ENCODE data around the gene ING1. TPM values are rescaled to one million over a fixed set of nuclear protein-coding genes. Genes with fewer than 3 reads are reported as not detected.
"Not testable (repeated sequence)": the region's sequence is repeated elsewhere in the genome, so short reads cannot be mapped to it uniquely, and the experiment has no call there.

The ING1 gene
- 13.5 TPM for total RNA-seq

DNA sequence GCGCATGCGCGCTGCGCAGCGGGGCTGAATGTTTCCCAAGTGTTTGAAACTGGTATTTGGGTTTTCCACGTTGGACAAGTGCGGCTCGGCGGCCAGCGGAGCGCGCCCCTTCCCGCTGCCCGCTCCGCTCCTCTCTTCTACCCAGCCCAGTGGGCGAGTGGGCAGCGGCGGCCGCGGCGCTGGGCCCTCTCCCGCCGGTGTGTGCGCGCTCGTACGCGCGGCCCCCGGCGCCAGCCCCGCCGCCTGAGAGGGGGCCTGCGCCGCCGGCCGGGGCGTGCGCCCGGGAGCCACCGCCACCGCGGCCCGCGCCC is at the start of gene ING1:
TSS of gene ING1 (plus strand) at position 59 of the 311 bp plus-strand sequence. CDS start 450 bp downstream, outside the sequence.
- DNase-seq: no peak

DNA sequence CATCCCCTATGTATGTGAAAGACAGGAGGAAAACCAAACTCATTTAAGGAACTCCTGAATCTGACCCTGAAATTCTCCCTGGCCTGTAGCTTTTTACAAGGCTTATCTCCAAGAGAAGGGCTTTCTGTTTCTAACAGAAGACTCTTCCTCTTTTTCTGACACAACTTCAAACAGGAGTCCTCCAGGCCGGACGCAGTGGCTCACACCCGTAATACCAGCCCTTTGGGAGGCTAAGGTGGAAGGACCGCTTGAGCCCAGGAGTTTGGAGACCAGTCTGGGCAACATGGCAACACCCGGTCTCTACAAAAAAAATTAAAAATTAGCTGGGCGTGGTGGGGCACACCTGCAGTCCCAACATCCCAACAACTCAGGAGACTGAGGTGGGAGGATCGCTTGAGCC is 49.5 kb upstream of the ING1 start:
- DNase-seq: no peak

DNA sequence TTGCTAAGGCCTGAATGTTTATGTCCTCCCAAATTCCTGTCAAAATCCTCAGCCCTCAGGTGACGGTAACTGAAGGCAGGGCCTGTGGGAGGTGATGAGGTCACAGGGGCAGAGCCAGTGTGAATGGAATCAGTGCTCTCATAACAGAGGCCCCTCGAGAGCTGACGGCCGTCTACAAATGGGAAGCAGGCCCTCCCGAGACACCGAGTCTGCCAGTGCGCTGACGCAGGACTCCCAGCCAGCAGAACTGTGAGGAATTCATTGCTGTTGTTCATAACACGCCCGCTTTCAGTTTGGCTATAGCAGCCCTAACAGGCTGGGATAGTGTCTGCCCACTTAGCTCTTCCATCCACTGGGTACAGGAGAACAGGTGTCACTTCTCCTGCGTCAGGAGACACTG is 48.8 kb upstream of the ING1 start:
- no peak for DNase-seq

DNA sequence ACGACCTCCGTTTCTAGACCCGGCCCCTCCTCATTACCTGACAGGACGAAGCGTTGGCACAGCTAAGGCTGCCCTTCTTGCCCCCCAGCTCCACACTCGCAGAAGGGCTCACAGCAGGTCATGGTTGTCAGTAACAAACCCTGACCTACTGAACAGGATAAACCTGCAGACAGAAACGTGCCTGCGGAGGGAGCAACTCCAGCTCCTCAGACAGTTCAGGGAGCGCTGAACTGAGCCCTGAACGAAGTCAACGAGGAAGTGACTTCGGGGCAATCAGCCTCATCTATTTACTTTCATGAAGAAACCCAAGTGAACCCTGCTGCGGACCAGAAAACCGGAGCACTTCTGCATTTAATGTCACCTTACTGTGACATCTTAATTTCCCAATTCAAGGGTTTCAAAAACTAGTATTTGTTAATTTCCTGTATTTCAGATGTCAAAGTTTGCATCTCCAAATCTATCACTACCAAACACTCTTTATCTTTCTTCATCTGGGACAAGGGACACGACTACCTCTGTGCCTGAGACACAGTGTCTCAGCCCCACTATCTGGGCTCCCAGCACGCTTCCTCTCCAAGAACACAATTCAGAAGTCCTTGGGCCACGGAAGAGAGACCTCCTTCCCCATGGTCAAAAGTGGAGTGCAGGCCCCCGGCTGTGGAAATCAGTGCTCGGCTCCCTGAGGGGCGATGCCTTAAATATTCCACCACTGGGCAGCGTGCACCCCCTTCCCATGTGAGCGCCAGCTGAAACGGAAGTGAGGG is 47.8 kb upstream of the ING1 start:
- no peak for DNase-seq

DNA sequence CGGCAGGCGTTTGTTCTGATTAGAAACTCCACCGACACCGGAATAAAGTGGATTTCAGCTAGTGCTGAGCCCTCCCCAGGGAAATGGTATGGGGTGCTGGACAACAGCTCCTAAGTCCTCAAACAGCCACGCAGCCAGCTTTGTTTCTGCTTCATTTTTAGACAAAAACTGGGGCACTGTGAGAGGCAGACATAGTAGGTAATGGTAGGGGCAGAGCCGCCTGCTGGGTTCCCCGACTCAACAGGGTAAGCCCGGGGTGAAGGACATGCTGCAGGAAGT is 47.3 kb upstream of the ING1 start:
- DNase-seq: no peak

DNA sequence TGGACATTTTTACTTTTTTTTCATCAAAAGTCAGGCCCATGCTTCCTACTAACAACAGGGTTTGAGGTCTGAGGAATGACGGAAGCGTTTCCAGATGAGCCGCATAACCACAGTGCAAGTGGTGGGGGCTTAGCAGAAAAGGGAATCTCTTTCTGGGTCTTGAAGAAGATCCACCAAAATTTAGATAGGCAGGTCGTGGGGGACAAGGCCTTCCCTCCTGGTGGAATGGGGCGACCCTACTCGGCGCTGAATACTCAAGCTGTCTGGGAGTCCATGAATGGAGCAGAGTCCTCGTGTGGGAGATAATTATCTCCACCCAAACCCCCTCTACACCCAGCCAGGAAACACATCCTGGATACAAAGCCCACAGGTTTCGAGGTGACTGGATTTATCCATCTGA is 44.5 kb upstream of the ING1 start:
- DNase-seq: no peak

DNA sequence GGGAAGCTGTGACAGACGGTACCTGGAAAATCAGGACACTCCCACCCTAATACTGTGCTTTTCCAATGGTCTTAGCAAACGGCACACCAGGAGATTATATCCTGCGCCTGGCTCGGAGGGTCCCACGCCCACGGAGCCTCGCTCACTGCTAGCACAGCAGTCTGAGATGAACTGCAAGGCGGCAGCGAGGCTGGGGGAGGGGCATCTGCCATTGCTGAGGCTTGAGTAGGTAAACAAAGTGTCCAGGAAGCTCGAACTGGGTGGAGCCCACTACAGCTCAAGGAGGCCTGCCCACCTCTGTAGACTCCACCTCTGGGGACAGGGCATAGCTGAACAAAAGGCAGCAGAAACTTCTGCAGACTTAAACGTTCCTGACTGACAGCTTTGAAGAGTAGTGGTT is 43.7 kb upstream of the ING1 start:
- not testable (repeated sequence) for DNase-seq

DNA sequence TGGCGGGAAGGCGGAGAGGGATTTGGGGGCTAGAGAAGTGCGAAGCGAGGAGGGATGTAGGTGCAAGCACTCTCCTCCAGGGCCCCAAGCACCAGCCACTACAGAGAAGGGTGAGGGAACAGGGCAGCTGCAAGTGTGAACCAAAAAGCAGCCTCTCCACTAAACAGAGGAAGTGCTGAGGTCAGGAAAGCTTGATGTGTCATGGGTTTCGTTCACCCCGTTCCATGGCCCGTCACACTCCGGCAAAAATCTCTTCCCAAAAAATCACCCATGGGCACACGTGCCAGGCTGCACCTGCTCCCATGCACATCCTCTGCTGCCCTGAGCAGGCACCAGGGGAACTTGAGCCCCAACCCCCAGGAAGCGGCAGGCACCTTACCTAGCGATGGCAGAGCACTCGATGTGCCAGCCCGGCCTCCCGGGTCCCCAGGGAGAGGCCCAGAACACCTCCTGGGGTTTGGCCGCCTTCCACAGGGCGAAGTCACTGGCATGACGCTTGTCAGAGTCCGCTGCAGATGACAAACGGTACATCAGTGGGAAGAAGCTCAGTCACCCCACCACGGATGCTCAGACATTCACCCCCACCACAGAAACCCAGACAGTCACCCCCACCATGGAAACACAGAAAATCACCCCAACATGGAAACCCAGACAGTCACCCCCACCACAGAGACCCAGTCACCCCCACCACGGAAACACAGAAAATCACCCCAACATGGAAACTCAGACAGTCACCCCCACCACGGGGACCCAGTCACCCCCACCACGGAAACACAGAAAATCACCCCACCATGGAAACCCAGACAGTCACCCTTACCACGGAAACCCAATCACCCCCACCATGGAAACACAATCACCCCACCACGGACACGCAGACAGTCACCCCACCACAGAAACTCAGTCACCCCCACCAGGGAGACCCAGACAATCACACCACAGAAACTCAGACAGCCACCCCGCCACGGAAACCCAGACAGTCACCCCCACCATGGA is 36.6 kb upstream of the ING1 start:
- no peak for DNase-seq

DNA sequence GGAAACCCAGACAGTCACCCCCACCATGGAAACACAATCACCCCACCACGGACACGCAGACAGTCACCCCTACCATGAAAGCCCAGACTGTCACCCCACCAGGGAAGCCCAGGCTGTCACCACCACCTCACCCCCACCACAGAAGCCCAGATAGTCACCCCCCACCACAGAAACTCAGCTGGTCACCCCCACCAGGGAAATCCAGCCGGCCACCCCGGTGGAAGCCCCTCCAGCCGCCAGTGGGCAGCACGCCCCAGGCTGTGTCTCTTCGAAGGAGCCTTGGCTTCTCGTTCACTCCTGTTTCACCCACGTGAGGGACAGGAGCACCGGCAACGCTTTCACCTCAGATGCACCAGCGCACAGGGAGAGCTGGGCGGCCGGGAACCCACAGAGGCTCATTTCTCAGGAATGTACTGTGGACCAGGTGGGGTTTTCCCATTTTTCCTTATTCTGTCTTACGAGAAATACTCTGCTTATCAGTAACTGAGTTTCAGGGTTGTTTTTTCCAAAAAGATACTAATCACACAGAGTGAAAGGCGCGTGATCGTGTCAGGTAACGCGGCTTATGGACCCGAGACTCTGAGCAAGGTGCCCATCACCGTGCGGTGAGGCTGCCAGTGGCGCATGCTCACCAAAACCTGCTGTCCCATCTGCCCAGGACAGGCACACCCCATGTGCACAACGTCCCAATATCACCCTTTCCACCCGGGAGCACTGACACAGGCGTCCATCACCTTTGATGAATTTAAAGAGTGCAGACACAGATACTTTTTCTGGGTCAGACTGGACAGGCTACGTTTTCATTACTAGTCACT is 35.6 kb upstream of the ING1 start:
- DNase-seq: no peak

DNA sequence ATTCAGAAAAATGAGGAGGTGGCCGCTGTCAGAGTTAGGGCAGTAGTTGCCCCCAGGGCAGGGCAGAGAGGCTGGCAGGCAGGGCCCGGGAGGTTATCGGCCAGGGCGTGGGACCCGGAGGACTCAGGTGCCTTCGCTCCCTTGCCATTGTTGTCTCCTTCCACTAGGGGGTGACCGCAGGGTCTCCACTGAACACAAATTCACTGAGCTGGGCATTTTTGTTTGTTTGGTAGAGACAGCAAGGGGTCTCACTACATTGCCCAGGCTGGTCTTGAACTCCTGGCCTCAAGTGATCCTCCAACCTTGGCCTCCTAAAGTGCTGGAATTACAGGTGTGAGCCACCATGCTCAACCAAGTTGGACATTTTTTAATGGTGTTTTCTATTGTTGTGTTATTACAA is 32.6 kb upstream of the ING1 start:
- no peak for DNase-seq

- DNase-seq: no peak
Observed at GRCh38 chr13:110681868-110682550, 31.5 kb upstream of the ING1 start.

DNA sequence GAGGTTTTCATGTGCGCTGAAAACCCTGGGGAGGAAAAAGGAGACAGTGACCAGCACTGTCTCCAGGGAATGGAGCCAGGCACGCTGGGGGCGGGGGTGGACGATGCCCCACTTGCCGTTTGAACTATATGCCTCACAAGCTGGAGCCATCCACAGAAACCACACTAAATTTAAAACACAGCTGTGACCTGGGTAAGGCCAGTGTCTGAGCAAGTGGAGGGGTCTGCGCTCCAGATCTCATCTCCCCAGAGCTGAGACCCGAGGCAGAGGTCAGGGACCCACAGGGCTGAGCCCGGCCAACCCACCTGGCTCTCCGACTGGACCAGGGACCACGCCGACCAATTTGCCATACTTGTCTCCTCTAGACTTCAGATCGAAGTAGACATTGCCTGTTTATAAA is 30.8 kb upstream of the ING1 start:
- DNase-seq: no peak

DNA sequence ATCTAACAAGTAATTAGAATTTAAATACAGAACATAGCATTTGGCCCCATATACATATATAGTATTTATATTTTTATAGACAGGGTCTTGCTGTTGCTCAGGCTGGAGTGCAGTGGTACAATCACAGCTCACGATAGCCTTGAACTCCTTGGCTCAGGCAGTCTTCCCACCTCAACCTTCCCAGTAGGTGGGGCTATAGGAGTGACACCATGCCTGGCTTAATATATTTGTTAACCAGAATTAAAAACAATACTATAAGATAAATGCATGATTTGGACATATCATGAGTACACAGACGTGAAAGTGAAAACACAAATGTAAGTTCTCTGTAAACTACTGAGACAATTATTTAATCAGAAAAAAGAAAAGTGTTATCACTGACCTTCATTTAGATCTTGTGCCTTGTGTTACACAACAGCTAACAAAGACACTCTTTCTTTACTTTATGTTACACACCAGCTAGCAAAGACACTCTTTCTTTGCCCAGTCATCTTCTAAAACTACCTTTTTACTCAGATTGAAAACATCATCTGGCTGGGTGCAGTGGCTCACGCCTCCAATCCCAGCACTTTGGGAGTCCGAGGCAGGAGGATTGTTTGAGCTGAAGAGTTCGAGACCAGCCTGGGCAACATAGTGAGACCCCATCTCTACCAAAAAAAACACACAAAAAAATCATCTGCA is 30.2 kb upstream of the ING1 start:
- no peak for DNase-seq

DNA sequence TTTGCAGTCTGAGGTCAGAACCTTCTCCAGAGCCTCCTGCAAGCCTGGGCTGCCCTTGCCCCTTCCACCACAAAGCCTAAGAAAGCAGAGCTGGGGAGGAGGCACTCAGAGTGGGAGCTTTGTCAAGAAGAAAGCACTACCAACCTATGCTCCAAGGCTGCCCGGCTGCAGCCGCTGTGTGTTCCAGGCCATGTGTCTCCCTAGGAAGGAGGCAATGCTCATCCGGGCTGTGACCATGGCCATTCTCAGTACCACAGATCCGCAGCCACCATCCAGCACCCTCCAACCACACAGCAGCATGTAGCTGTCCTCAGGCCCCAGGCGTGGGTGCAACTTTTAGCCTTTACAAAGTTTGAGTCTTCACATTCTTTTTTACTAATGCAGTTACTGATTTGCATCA is 29.6 kb upstream of the ING1 start:
- no peak for DNase-seq

DNA sequence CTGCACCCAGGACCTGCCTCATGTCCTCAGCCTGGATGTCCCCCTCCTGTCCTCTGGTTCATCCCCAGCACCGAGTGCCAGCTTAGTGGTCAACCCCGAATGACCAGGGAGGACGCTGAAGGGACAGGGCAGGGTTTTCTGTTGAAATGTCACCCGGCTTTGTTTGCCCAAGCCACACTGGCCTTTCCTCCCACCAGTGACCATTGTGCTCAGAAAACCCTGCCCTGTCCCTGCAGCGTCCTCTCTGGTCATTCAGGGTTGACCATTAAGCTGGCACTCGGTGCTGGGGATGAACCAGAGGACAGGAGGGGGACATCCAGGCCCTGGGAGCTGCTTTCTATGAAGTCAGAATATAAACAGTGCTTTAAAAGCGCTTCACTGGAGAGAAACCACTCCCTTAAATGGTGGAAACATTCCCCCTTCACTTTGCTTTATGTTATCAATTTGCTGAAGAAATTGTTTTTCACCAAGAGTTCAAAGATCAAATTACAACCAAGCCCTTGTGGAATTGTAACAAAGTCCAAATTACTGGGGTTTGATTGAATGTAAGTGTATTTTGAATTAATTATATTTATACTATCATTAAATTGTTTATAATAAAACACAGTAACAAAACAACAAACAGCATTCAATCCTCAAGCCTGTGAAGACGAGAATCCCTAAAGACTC is 29.0 kb upstream of the ING1 start:
- no peak for DNase-seq

GRCh38 chr13:110685305-110686020 is 28.0 kb upstream of the ING1 start:
- no peak for DNase-seq

- DNase-seq: no peak
Observed at GRCh38 chr13:110687736-110688135, 25.8 kb upstream of the ING1 start.

GRCh38 chr13:110689041-110689440 is 24.5 kb upstream of the ING1 start:
- DNase-seq: no peak

GRCh38 chr13:110689711-110690110 is 23.8 kb upstream of the ING1 start:
- no peak for DNase-seq

GRCh38 chr13:110690516-110690915 is 23.0 kb upstream of the ING1 start:
- DNase-seq: no peak

All from skin of body (tissue), 2 donors.